H9 (cell line): ENCODE measurements around the gene GAK. TPM values are rescaled to one million over a fixed set of nuclear protein-coding genes. Genes with fewer than 3 reads are reported as not detected.

ENCODE experiments used
- DNase-seq: peaks from one replicate; pipeline ENCODE4 v3.0.0-alpha.2; 2017
- H2AFZ ChIP-seq: one replicate; pipeline ENCODE4 v1.6.1; 2013; ENCODE audit warnings: mild to moderate bottlenecking, low read length, control low read depth, moderate library complexity
- H2AK5ac ChIP-seq: 2 replicates; pipeline ENCODE4 v1.6.1; 2013; ENCODE audit warnings: low read length, control low read depth, mixed read lengths; ENCODE audit not compliant: insufficient read length
- H2BK120ac ChIP-seq: one replicate; pipeline ENCODE4 v1.6.1; 2013; ENCODE audit warnings: low read depth, mild to moderate bottlenecking, low read length, control low read depth, inconsistent platforms; ENCODE audit not compliant: poor library complexity, severe bottlenecking
- H2BK12ac ChIP-seq: 2 replicates; pipeline ENCODE4 v1.6.1; 2013; ENCODE audit warnings: low read length, control low read depth, mixed read lengths, low read depth; ENCODE audit not compliant: insufficient read length
- H2BK15ac ChIP-seq: 2 replicates; pipeline ENCODE4 v1.6.1; 2013; ENCODE audit warnings: low read depth, low read length, control low read depth
- H2BK20ac ChIP-seq: one replicate; pipeline ENCODE4 v1.6.1; 2013; ENCODE audit warnings: low read depth, mild to moderate bottlenecking, low read length, control low read depth, inconsistent platforms; ENCODE audit not compliant: poor library complexity, severe bottlenecking
- H2BK5ac ChIP-seq: 2 replicates; pipeline ENCODE4 v1.6.1; 2013; ENCODE audit warnings: low read length, control low read depth, mixed read lengths; ENCODE audit not compliant: insufficient read length
- H3K14ac ChIP-seq: 2 replicates; pipeline ENCODE4 v1.6.1; 2013; ENCODE audit warnings: low read length, control low read depth; ENCODE audit not compliant: insufficient read depth
- H3K18ac ChIP-seq: 2 replicates; pipeline ENCODE4 v1.6.1; 2013; ENCODE audit warnings: low read depth, mild to moderate bottlenecking, mixed read lengths, low read length, control low read depth; ENCODE audit not compliant: insufficient read length
- H3K23ac ChIP-seq: 2 replicates; pipeline ENCODE4 v1.6.1; 2013; ENCODE audit warnings: low read length, control low read depth, mixed read lengths, low read depth; ENCODE audit not compliant: insufficient read length
- H3K23me2 ChIP-seq: 2 replicates; pipeline ENCODE4 v1.6.1; 2013; ENCODE audit warnings: low read depth, mild to moderate bottlenecking, mixed read lengths, low read length, control low read depth; ENCODE audit not compliant: insufficient read length, poor library complexity, severe bottlenecking
- H3K27ac ChIP-seq: 2 replicates; pipeline ENCODE4 v1.5.1; 2013; ENCODE audit warnings: low read length, control low read depth, mixed read lengths, low read depth; ENCODE audit not compliant: insufficient read length
- H3K27me3 ChIP-seq: 2 replicates; pipeline ENCODE4 v1.6.1; 2013; ENCODE audit warnings: low read length, control low read depth, inconsistent platforms; ENCODE audit not compliant: insufficient read depth
- H3K4ac ChIP-seq: 2 replicates; pipeline ENCODE4 v1.6.1; 2013; ENCODE audit warnings: low read depth, mild to moderate bottlenecking, control low read depth, inconsistent platforms, low read length, moderate library complexity
- H3K4me1 ChIP-seq: 2 replicates; pipeline ENCODE4 v1.6.1; 2013; ENCODE audit warnings: low read length, control low read depth, inconsistent platforms; ENCODE audit not compliant: insufficient read depth
- H3K4me2 ChIP-seq: 2 replicates; pipeline ENCODE4 v1.6.1; 2013; ENCODE audit warnings: low read length, control low read depth, mixed read lengths; ENCODE audit not compliant: insufficient read length, insufficient read depth
- H3K56ac ChIP-seq: 2 replicates; pipeline ENCODE4 v1.6.1; 2013; ENCODE audit warnings: low read depth, mild to moderate bottlenecking, mixed read lengths, low read length, control low read depth; ENCODE audit not compliant: insufficient read length
- H3K79me1 ChIP-seq: 2 replicates; pipeline ENCODE4 v1.6.1; 2013; ENCODE audit warnings: low read depth, mild to moderate bottlenecking, moderate library complexity, low read length, control low read depth, inconsistent platforms; ENCODE audit not compliant: insufficient read depth, poor library complexity, severe bottlenecking
- H3K79me2 ChIP-seq: 2 replicates; pipeline ENCODE4 v1.6.1; 2013; ENCODE audit warnings: low read length, control low read depth, inconsistent platforms; ENCODE audit not compliant: insufficient read depth
- H3K9ac ChIP-seq: 2 replicates; pipeline ENCODE4 v1.6.1; 2013; ENCODE audit warnings: low read length, control low read depth, mixed read lengths; ENCODE audit not compliant: insufficient read length; ENCODE audit errors: extremely low read depth
- H3K9me3 ChIP-seq: one replicate; pipeline ENCODE4 v1.6.1; 2013; ENCODE audit warnings: low read depth, low read length, inconsistent platforms; ENCODE audit not compliant: control insufficient read depth
- H3T11ph ChIP-seq: one replicate; pipeline ENCODE4 v1.6.1; 2013; ENCODE audit warnings: mild to moderate bottlenecking, low read length, control low read depth, inconsistent platforms
- H4K20me1 ChIP-seq: one replicate; pipeline ENCODE4 v1.6.1; 2013; ENCODE audit not compliant: control insufficient read depth, insufficient read length, insufficient read depth
- H4K5ac ChIP-seq: 2 replicates; pipeline ENCODE4 v1.6.1; 2013; ENCODE audit warnings: low read depth, mild to moderate bottlenecking, mixed read lengths, low read length, control low read depth; ENCODE audit not compliant: insufficient read length
- H4K8ac ChIP-seq: replicated peaks from 2 replicates; pipeline ENCODE4 v1.6.1; 2013; ENCODE audit warnings: low read length, control low read depth, mixed read lengths, low read depth; ENCODE audit not compliant: insufficient read length
- H4K91ac ChIP-seq: 2 replicates; pipeline ENCODE4 v1.6.1; 2013; ENCODE audit warnings: low read depth, mild to moderate bottlenecking, moderate library complexity, mixed read lengths, low read length, control low read depth; ENCODE audit not compliant: insufficient read length
- H3K27ac Mint-ChIP-seq, 3 experiments: 2 replicates in 2 of 3; 3 replicates in 1 of 3; pipeline ENCODE4 v1.8.0; 2020 to 2021; ENCODE audit warnings: mixed read lengths in 3 of 3, mild to moderate bottlenecking in 1 of 3, moderate library complexity in 1 of 3
- H3K27me3 Mint-ChIP-seq: 2 replicates; pipeline ENCODE4 v1.8.0; 2021; ENCODE audit warnings: low read depth, mild to moderate bottlenecking, moderate library complexity, mixed read lengths
- H3K36me3 Mint-ChIP-seq, 3 experiments: 2 replicates in 2 of 3; 3 replicates in 1 of 3; pipeline ENCODE4 v1.8.0; 2020 to 2021; ENCODE audit warnings: low read depth in 3 of 3, mixed read lengths in 3 of 3; ENCODE audit not compliant: insufficient read depth in 1 of 3
- H3K4me1 Mint-ChIP-seq, 2 experiments: 2 replicates each; pipeline ENCODE4 v1.8.0; 2020; ENCODE audit warnings: mixed read lengths in 2 of 2
- H3K4me3 Mint-ChIP-seq, 2 experiments: 2 replicates in 1 of 2; 3 replicates in 1 of 2; pipeline ENCODE4 v1.8.0; 2020 to 2021; ENCODE audit warnings: mild to moderate bottlenecking in 2 of 2, mixed read lengths in 2 of 2, moderate library complexity in 1 of 2
- H3K9me3 Mint-ChIP-seq, 2 experiments: 2 replicates in 1 of 2; 3 replicates in 1 of 2; pipeline ENCODE4 v1.8.0; 2020; ENCODE audit warnings: mild to moderate bottlenecking in 2 of 2, mixed read lengths in 2 of 2, moderate library complexity in 1 of 2
- WGBS: extraction: QIAGEN DNeasy Blood & Tissue Kit; methylation state at CpG from one replicate; pipeline ENCODE4 v1.1.7; 2013; ENCODE audit warnings: missing lambda C conversion rate, low lambda C conversion rate, mixed read lengths; ENCODE audit not compliant: insufficient read length; ENCODE audit errors: extremely low coverage; 5-methylcytosine and 5-hydroxymethylcytosine counted together
- total RNA-seq: library from RNA; stranded (reverse); gene quantifications from 2 replicates; pipeline ENCODE4 v1.2.1, GENCODE V29; 2021
- TF ChIP-seq, protein P1 (sequence below): fragments of 200-600 bp; sonication (generic); conservative IDR thresholded peaks from 3 replicates; pipeline ENCODE4 v1.8.0; 2021; ENCODE audit warnings: antibody characterized with exemption, mild to moderate bottlenecking

Gene GAK
- total RNA-seq, 1 experiment from 2014 or later = 80.7 TPM

DNA sequence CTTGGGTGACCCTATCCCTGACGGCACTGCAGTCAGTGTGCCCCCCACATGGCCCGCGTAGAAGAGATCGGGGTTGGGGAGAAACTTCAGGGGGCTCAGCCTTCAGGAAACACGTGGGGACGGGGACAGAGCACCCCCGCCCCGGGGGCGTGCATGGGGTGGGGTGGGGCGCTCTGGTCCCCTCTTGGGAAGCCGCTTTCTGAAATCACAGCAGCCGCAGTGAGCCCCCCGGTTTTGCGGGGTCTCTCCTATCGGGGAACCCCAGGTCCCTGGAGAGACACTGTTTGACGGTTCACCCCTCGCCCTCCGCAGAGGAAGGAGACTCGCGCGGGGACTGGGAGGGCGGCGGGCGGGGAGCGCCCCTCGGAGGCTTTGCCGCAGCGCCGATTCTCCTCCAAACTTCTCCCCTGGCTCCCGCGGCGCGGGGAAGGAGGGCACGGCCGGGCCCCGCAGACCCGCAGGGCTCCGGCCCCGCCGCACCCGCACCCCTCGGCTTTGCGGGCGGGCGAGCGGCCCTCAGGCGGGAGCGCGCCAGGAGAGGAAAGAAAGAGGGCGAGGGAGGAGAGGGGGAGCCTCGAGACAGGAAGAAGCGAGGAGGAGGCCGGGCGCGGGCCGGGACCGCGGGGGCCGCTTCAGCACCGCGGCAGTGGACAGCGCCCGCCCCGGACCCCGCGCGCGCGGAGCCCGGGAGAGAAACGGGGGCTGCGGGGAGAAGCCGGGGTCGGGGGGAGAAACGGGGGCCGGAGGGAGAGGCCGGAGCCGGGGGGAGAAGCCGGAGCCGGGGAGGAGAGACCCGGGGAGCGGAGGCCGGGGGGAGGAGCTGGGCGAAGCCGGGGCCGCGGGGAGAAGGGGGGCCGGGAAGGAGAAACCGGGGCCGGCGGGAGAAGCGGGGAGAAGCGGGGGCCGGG, 106.8 kb downstream of the GAK start:
- Mint-ChIP-seq H3K4me3 (peak overlapping the region in 1 of 2 experiments; percentile 50; a peak in 3 of 5 replicates), H3K27ac (no peak overlapping the region), H3K27me3 (peaks cover 89% of the 10 kb centered on the region), H3K36me3 (no peaks in the 10 kb centered on the region), H3K4me1 (peaks cover 2 to 3% of the 10 kb centered on the region in 2 experiments; a peak in 2 of 4 replicates), H3K9me3 (no peaks in the 10 kb centered on the region)
- no peak overlapping the region for H2BK15ac ChIP-seq
- H4K20me1 ChIP-seq = no peaks in the 10 kb centered on the region
- H2AK5ac ChIP-seq = no peak overlapping the region
- H3T11ph ChIP-seq = no peak overlapping the region
- no peak overlapping the region for H2BK120ac ChIP-seq
- no peak overlapping the region for H3K4me2 ChIP-seq
- H3K23me2 ChIP-seq = no peaks in the 10 kb centered on the region
- H3K79me1 ChIP-seq = no peaks in the 10 kb centered on the region
- peaks cover 30% of the 10 kb centered on the region; the same call in 1 of the 2 replicates for H3K27me3 ChIP-seq
- no peak overlapping the region for H3K23ac ChIP-seq
- no peaks in the 10 kb centered on the region for H3K79me2 ChIP-seq
- no peaks in the 10 kb centered on the region for H3K4me1 ChIP-seq
- no peak for DNase-seq
- H3K4ac ChIP-seq = no peak overlapping the region
- no CpG with 5 or more reads among the region's 94 CpGs for WGBS
- H3K9me3 ChIP-seq = no peaks in the 10 kb centered on the region
- H4K91ac ChIP-seq = no peak overlapping the region
- no peak overlapping the region for H2BK20ac ChIP-seq
- no peak overlapping the region for H2BK5ac ChIP-seq
- H3K18ac ChIP-seq = no peak overlapping the region
- H2AFZ ChIP-seq = no peak overlapping the region
- H3K9ac ChIP-seq = no peak overlapping the region
- H3K27ac ChIP-seq = no peak overlapping the region
- H4K5ac ChIP-seq = no peak overlapping the region
- H2BK12ac ChIP-seq = no peak overlapping the region
- no peak overlapping the region; the same call in 1 of the 2 replicates for H3K14ac ChIP-seq
- H4K8ac ChIP-seq = no peak overlapping the region
- H3K56ac ChIP-seq = no peak overlapping the region
- TF ChIP-seq, protein P1, sequence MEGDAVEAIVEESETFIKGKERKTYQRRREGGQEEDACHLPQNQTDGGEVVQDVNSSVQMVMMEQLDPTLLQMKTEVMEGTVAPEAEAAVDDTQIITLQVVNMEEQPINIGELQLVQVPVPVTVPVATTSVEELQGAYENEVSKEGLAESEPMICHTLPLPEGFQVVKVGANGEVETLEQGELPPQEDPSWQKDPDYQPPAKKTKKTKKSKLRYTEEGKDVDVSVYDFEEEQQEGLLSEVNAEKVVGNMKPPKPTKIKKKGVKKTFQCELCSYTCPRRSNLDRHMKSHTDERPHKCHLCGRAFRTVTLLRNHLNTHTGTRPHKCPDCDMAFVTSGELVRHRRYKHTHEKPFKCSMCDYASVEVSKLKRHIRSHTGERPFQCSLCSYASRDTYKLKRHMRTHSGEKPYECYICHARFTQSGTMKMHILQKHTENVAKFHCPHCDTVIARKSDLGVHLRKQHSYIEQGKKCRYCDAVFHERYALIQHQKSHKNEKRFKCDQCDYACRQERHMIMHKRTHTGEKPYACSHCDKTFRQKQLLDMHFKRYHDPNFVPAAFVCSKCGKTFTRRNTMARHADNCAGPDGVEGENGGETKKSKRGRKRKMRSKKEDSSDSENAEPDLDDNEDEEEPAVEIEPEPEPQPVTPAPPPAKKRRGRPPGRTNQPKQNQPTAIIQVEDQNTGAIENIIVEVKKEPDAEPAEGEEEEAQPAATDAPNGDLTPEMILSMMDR = no peak
